Glomerular visceral epithelial cell (primary cell): ENCODE results near the gene EGFL7.

Experiments used
- DNase-seq: peaks from one replicate; pipeline ENCODE4 v3.0.0-alpha.2; 2016; ENCODE audit errors: extremely low spot score

Gene EGFL7

DNA sequence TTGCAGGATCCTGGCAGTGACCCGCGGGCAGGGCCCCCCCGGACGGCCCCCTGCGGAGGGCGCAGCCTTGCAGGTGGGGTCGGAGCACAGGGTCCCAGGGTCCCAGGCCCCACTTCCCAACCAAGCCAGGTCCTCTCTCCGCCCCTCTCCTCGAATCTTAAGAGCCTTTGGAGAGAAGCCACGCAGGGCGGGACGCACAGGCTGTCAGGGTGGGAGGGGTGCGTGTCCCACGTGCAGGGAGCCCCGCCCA lies 18.4 kb upstream of the EGFL7 start:
- DNase-seq = no peak

DNA sequence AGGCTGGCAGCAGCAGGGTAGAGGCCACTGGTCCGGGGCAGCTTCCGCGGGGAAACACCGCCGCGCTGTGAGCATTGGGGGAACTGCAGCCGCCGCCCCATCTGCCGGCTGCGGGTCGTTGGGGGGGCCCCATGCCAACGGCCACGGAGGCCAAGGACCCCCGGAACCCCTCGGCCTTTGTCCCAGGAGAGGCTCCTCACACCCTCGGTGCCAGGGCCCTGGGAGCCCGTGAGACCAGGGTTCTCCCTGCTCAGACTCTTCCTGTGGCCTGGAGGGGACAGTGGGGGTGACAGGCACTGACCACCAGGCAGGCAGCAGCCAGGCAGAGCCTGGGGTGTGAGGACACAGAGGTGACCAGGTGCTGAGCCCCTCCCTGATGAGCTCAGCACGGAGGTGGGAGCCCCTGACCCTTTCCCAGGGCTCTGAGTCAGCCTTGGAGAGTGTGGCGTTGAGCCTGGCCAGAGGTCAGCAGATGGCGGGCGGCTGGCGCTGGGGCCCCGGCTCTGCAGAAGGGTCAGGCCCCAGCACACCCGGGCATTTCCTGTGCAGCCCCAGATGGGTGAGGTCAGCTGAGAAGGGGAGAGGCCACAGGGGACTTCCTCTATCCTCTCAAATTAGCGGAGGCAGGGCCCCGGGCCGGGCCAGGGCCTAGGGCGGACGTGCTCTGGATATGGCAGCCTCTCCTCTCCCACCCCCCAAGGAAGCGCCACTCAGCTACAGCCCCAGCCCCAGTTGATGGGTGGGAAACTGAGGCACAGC lies 17.9 kb upstream of the EGFL7 start:
- peak; percentile 76 for DNase-seq

DNA sequence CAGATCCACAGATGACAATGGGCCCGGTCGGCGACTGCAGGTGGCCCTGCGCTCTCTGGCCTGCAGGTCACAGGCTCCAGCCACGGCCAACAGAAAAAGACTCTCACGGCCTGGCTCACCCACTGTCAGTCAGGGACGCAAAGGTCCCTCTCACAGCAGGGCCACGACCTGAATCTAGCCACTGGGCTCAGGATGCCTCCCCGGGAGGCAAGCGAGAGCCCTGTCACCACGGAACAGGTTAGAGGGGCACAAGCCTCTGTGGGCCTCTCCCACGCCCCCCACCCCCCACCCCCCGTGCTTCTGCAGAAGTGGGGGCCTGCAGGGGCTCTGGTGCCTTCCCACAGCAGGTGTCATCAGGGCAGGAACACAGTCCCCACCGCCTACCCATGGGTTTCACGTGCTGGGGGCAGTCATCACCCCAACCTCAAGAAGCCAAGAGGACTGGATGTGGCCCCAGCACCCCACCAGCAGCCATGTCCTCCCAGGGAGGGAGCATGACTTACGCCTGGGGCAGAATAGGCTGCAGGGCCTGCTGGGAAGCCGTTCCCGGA lies 17.3 kb upstream of the EGFL7 start:
- no peak for DNase-seq

GRCh38 chr9:136645903-136646754 lies 16.6 kb upstream of the EGFL7 start:
- DNase-seq = no peak

DNA sequence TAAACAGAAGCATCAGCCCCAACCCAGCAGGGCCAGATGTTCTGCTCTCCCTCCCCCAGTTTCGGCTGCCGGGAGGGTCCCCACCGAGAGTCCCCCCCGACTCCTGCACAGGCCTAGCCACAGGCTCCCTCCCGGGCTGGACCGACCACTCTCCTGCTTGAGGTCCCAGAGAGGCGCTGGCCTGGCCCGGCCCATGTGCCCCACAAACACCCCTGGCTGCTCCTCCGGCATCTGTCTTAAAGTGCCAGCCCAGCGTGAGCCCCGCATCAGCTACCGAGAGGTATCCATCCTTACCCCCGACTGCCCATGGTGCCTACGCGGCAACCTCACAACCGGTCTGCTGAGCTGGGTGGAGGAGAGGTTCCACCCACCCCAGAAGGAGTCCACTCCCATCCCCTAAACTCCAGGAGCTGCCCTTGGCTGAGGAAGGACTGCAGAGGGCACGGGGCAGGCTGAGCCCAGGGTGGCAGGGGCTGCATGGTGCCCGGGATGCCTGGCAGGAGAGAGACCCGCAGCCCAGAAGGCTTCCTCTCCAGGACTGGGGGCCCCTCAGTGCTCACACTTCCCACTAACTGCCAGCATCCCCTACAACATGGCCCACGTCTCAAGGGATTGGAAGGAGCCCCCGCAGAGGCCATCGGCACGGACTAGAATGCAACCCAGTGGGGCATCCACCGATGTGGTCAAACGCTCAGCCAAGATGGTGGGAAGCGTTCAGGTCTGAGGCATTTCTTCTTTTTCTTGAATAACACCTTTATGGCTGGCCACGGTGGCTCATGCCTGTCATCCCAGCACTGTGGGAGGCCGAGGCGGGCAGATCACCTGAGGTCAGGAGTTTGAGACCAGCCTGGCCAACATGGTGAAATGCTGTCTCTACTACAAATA lies 15.6 kb upstream of the EGFL7 start:
- DNase-seq = no peak

DNA sequence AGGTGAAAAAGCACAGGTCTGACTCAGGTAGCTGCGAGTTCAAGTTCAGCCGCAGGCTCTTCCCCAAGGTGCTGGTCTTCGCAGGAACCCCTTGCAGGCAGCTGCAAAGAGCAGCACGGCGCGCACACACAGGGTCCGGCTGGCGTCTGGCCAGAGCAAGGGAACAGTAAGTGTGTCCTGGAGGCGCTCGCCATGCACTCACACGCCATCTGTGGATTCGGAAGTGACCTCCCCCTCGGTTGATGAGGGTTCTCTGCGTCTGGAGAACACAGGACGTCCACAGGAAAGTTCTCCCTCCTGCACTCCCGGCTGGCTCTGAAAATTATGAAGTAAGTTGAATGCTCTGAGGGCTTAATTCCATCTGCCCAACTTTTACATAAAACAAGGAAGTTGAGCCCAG lies 14.0 kb upstream of the EGFL7 start:
- no peak for DNase-seq

DNA sequence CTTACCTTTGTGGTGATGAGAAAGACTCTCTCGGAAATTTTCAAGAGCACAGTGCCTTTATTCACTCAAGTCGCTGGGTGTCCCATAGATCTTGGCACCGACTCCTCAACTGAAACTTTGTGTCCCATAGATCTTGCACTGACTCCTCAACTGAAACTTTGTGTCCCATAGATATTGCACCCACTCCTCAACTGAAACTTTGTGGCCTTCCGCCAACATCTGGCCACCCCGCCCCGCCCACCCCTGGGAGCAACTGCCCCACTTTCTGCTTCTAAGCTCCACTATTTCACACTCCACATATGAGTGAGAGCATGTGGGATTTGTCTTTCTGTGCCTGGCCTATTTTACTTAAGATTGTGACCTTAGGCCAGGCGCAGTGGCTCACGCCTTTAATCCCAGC lies 12.7 kb upstream of the EGFL7 start:
- no peak for DNase-seq

- DNase-seq = no peak
These were observed 12.1 kb upstream of the EGFL7 start for GRCh38 chr9:136650648-136651047.

DNA sequence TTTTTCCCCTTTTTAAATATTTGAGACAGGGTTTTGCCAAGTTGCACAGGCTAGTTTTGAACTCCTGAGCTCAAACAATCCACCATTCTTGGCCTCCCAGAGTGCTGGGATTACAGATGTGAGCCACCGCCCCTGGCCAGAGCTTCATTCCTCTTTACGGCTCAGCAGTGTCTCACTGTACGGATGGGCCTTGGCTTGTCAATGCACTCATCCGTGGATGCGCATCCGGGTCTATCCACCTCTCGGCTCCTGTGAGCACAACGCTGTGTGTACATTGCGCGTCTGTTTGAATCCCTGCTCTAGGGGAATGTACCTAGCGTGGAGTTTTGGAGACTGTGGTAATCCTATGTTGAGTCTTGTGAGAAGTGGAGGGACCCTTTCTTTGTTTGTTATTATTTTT lies 10.9 kb upstream of the EGFL7 start:
- DNase-seq = no peak

DNA sequence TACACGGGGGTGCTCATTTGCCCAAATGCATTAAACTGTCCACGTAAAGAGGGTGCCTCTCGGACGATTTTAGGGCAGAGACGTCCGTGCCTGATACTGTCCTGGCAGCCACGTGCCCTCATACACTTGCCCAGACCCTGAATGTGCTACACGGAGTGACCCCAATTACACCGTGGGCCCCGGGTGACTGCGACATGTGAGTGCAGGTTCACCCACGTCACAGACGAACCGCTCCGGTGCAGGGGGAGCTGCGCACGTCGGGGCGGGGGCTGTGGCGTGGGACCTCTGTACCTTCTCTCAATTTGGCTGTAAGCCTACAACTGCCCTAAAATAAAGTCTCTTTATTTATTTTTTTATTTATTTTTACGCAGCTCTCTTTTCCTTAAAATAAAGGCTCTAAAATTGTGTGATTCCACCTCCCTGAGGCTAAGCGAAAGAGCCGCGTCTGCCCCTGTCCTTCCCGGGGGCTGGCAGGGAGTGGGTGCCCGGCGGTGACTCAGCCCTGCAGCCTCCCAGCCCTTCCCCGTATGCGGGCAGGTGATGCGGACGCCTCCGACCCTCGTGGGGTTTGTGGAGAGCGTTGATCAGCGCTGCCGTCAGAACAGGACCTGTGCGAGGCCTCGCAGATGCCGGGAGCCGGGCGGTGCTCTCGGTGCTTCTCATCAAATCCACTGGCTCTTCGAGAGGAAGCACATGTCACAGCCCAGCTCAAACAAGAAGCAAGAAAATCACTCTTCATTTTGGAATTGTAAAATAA lies 9.2 kb upstream of the EGFL7 start:
- no peak for DNase-seq

DNA sequence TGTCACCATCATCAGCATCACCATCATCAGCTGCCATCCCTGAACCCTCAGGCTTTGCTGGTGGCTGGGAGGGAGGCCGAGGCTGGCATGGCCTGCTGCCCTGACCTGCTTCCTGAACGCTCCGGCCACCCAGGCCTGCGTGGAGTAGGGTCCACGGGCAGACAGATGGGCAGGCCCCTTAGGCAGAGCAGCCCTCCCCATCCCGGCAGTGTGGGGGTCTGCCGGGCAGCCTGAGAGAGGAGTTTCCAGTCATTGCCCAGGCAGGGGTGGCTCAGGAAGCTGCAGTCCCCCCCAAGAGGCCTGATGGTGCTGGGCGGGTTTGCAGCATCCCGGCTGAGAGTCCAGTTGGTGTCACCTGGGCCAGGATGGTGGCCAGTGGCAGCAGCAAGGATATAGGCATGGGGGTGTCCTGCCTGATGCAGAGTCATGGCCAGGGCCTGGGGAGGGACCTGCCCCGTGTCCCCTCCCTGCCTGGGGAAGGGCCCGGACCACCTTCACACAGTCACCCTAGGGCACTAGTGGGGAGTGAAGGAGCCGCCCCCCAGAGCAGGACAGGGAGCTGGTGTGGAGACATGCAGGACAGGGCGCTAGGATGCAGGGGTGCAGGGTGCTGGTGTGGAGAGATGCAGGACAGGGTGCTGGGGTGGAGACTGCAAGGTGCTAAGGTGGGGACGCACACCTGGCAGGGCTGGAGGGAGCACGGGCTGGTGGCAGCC lies 7.7 kb upstream of the EGFL7 start:
- DNase-seq = no peak

- no peak for DNase-seq
These were observed 7.1 kb upstream of the EGFL7 start for GRCh38 chr9:136655536-136656182.

DNA sequence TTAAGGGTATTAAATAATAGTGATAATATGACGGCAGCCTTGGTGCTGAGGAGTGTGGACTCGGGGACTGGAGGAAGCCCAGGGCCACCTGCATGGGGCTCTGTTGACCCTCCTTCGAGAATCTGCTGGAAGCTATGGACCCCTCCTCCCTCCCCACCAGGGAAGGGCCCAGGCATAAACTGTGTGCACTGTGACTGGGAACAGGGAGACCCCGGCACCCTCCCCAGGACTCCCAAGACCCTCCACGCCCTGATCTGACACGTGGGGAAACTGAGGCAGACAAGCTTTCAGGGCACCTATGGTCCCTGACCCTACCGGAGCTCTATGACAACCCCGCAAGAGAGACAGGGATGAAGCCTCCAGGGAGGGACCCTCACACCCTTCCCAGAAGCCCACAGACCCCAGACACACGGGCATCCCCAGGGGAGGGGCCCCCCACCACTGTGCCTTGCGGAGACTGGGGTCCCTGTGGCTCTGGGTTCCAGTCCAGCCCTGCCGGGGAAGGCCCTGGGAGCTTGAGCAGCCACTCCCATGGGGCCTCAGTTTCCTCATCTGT lies 6.5 kb upstream of the EGFL7 start:
- DNase-seq = no peak

DNA sequence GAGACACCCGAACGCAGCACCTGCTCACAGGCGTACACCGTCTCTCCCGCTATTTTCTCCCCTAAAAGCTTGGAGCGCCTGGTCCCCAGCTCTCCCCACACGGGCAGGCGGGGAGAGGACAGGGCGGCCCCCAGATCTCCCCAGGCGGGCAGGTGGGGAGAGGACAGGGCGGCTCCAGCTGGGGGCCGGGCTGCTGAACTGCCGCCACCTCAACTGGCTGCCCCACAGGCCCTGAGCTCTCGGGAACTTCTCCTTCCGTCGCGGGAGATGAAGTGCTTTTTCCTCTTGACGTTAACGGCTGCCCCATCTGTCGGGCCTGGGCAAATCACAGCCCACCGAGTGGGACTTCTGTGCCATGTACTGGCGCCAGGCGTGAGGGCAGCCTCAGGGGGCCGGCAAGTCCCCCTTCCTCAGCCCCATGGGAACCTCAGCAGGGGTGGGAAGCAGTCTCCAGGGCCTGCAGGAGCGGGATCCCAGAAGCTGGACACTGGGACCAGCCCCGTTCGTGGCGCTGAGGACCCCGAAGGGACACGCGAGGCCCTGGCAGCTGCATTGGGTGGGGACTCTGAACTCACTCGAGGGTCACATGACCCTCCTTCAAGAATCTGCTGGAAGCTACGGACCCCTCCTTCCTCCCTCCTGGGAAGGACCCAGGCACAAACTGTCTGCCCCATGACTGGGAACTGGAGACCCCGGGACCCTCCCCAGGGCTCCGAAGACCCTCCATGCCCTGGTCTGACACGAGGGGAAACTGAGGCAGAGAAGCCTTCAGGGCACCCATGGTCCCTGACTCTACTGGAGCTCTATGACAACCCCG lies 5.7 kb upstream of the EGFL7 start:
- DNase-seq = no peak

GRCh38 chr9:136657974-136658848 lies 4.5 kb upstream of the EGFL7 start:
- DNase-seq = no peak

GRCh38 chr9:136658849-136659535 lies 3.7 kb upstream of the EGFL7 start:
- DNase-seq = no peak
